GM04503 (cell line): ENCODE measurements around the gene DPF1.

ENCODE experiments used
- DNase-seq: peaks from one replicate; pipeline ENCODE4 v3.0.0-alpha.2; 2012; ENCODE audit warnings: low read depth

DPF1 gene

DNA sequence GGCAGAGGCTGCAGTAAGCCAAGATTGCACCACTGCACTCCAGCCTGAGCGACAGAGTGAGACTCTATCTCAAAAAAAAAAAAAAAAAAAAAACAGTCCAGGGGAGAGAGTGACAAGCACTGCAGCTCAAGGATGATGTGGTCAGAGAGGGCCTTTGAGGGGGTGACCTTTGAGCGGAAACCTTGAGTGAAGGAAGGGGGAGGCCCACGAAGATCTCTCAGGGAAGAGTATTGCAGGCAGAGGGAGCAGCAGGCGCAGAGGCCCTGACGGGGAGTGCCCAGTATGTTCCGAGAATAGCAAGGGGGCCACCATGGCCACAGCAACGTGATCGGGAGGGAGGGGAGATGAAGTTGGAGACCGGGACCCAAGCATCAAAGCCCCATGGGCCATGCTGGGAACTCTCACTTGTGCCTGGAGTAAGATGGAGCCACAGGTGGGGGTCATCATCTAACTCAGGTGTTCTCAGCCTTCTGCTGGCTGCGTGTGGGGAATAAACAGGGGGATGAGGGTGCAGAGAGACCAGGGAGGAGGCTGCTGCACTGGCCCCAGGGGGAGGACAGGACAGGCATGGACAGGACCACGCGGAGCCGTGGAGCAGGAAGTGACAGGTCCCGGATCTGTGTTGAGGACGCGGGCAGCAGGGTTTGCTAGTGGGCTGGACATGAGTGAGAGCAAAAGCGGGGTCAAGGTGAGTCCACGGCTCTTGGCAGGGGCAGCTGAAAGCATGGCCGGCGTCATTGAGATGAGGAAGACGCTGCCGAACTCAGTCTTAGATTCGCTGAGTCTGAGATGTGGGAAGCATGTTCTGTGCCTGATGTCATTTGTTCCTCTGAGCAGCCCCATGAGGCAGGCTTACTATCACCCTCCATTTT is 60.4 kb downstream of the DPF1 start:
- no peak for DNase-seq

DNA sequence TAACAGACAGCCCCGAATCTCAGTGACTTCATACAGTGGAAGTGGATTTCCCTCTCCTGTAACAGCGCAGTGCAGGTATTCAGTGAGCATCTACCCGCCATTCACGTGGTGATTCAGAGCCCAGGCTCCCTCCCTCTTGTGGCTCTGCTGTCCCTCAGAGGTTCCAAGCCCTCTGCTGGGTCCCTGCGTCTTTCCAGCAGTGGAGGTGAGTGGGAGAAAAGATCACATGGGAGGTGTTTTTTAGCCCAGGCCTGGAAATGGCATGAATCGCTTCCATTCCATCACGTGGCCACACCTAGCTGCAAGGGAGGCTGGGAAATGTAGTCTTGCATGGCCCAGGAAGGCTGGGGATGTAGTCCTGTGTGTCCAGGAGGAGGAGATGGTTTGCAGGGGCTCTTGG is 61.4 kb downstream of the DPF1 start:
- DNase-seq, result no peak

GRCh38 chr19:38162094-38162493 is 61.9 kb downstream of the DPF1 start:
- no peak for DNase-seq
